Anterior cingulate cortex (tissue), 58 donors: ENCODE results near the gene SLC26A11.

Source experiments
- DNase-seq, 58 donors: peaks; one replicate each; lab custom pipeline; 2025; lab: John Stamatoyannopoulos, UW

The SLC26A11 gene

GRCh38 chr17:80220054-80220735 lies at the start of gene SLC26A11, which contains the start of gene SGSH:
Gene SLC26A11, plus strand, starts transcription at chr17:80220427. Its CDS starts 1,134 bp downstream, at chr17:80221561.
Gene SGSH, minus strand, starts transcription at chr17:80220333. Its CDS starts 20 bp downstream, at chr17:80220313.
- DNase-seq, result peak in 52 of 58 donors; percentile 22 to 81 (median 52)

DNA sequence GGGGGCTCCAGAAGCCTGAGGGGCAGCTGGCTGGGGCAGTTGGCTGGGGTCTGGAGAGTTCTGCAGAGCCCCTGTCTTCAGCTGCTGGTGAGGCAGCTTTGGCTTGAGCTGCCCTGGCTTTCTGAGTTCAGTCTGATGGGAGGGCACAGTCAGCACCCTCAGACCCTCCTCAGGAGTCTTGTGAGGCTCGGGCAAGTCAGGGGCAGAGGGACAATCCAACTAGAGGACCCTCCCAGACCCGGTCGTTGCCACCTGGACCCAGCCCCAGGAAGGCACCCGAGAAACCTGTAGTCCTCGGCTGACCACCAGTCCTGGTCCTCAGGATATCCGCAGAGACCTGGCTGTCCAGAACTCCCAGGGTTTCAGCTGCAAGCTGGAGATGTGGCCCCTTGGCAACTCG lies 48.5 kb upstream of the SLC26A11 start:
- DNase-seq, result no peak

- DNase-seq, result no peak
Measured at GRCh38 chr17:80173126-80173525, 47.1 kb upstream of the SLC26A11 start.

- DNase-seq, result no peak
Measured at GRCh38 chr17:80173916-80174315, 46.3 kb upstream of the SLC26A11 start.

- no peak for DNase-seq
Measured at GRCh38 chr17:80176757-80177156, 43.5 kb upstream of the SLC26A11 start.

GRCh38 chr17:80177986-80178595 lies 42.1 kb upstream of the SLC26A11 start:
- DNase-seq, result no peak

DNA sequence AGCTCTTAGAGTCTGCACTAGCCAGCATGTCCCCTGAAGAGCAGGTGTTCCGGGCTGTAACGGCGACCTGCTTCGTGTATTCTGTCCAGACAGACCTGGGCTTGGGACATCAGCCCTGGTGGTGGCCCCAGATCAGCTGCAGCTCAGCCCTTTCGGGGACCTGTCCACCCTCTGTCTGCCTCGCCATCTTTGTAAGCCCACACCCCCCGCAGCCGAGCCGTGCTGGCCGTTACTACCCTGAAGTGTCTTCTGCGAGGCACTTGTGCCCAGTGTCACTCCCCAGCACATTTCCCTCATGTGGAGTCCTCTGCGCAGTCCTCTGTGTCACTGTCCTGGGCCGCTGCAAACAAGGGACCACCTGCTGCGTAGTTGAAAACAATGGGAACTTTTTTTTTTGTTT lies 40.0 kb upstream of the SLC26A11 start:
- no peak for DNase-seq

DNA sequence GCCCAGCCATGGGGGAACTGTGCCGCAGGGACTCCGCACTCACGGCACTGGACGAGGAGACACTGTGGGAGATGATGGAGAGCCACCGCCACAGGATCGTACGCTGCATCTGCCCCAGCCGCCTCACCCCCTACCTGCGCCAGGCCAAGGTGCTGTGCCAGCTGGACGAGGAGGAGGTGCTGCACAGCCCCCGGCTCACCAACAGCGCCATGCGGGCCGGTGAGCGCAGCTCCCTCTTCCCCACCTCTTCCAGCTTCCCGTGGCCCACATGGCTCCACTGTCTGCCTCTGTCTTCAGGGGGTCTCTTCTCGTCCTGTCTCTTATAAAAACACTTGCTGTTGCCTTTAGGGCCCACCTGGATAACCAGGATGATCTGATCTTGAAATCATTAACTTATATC lies 38.8 kb upstream of the SLC26A11 start:
- no peak for DNase-seq

GRCh38 chr17:80182118-80182844 lies 37.9 kb upstream of the SLC26A11 start:
- DNase-seq, result no peak

GRCh38 chr17:80182845-80183223 lies 37.4 kb upstream of the SLC26A11 start:
- DNase-seq, result no peak

GRCh38 chr17:80183581-80184422 lies 36.4 kb upstream of the SLC26A11 start:
- DNase-seq, result no peak

GRCh38 chr17:80184423-80184714 lies 35.9 kb upstream of the SLC26A11 start:
- no peak for DNase-seq

DNA sequence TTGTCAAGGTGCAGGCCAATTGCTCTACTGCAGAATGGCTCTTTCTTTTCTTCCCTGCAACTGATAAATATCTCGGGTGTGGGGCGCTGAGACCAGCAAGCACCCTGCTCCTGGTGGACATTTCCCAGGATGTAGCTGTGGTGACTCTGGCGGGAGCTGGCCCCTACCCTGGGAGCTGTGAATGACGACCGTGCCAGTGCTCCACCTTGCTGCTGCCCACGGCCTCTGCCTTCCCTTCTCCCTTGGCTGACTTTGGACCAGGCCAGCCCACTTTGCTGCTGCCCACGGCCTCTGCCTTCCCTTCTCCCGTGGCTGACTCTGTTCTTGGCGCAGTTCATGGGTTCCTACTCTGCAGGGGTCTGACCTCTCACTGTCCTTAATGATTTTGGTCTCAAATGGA lies 34.3 kb upstream of the SLC26A11 start:
- no peak for DNase-seq

DNA sequence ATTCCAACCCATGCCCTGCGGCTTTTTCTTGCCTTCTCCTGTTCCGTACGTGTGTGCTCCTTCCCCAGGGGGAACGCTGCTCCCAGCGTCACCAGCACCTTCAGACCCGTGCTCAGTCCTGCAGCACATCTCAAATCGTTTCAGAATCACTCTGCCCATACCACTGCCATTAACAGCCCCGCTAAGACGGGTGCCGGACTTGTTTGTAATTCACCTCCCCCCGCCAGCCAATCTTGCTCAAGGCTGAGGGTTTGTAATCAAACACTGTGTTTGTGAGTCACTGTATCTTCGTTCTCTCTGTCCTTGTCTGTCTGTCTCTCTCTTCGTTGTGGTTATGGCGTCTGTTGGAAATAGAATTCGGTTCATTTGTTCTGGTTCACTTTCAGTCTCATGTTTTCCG lies 33.1 kb upstream of the SLC26A11 start:
- DNase-seq, result no peak

- DNase-seq, result no peak
Measured at GRCh38 chr17:80187515-80187941, 32.7 kb upstream of the SLC26A11 start.

DNA sequence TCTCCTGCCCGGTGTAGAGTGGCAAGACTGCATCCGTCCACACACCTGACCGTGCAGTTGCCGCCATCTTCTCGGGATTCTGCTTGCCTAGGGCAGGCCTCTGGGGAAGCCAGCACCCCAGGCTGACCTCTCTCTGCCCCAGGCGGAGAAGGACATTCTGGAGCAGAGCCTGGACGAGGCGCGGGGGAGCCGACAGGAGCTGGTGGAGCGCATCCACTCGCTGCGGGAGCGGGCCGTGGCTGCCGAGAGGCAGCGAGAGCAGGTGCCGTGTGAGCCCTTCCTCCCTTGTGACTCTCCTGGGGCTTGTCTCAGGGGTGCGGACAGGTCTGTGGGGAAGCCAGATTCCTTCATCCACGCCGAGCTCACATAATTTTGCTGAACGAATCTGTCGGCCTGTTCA lies 30.6 kb upstream of the SLC26A11 start:
- no peak for DNase-seq

DNA sequence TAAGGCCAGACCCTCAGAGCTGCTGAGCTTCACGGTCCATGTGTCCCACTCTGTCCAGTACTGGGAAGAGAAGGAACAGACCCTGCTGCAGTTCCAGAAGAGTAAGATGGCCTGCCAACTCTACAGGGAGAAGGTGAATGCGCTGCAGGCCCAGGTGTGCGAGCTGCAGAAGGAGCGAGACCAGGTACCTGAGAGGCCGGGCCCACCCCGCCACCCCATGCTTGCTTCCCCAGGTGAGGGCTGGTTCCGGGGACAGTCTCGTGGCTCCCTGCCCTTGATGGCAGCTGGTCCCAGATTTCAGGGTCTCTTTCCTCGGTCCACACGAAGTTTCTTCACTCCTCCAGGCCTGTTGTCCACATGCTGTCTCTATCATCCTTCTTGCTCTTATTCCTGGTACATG lies 29.5 kb upstream of the SLC26A11 start:
- DNase-seq, result no peak

DNA sequence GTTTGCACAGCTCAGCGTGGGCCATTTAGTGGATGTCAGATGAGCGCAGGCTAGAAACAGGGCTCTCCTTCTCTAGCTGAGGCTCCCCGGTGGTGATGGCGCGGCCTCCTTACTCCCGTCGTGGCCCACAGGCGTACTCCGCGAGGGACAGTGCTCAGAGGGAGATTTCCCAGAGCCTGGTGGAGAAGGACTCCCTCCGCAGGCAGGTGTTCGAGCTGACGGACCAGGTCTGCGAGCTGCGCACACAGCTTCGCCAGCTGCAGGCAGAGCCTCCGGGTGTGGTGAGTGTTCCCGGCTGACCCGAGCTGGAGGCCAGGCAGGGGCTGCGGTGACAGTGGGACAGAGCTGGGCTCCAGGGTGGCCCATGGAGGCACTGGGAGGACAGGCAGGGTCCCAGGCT lies 29.0 kb upstream of the SLC26A11 start:
- DNase-seq, result no peak

DNA sequence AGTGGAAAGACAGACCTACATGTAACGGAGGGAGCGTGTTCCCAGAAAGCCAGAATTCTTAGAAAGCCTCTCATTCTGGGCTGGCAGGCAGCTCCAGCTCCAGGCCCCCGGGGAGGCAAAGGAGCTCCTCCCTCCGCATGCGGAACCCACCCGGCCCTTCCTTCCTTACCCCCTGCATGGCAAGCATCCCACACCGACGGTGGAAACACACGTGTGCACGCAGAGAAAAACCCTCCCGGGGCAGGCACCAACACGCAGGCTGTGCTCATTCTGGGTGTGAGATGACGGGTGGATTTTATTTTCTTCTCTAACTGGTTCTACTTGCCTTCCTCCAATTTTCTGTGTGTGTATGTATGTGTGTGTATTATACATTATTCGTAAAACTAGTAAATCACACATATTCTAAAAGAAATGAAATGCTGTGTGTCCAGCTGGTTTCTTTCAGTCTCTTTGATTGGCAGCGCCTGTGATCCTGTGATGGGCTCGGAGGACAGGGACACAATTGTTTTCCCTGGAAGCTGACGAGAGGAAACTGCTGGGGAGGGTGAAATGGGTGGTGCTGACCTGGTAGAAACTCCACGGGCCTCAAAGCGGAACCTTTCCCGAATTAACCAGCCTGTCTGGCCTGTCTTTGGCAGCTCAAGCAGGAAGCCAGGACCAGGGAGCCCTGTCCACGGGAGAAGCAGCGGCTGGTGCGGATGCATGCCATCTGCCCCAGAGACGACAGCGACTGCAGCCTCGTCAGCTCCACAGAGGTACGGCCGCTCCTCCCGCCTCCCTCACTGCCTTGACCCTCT lies 28.2 kb upstream of the SLC26A11 start:
- DNase-seq, result peak in 39 of 58 donors; percentile 5 to 78 (median 34)

DNA sequence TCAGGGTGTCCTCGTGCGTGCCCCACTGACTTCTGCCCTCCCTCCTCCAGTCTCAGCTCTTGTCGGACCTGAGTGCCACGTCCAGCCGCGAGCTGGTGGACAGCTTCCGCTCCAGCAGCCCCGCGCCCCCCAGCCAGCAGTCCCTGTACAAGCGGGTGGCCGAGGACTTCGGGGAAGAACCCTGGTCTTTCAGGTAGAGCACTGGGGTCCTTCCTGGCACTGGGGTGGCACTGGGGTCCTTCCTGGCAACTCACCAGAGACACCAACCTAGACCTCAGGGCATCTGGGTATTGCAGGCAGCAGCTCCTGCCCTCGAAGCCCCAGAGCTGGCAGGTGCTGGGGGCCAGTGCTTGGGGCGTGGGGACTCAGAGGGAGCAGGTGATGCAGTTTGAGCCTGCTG lies 25.1 kb upstream of the SLC26A11 start:
- no peak for DNase-seq
